Lower leg skin (tissue), 4 donors: ENCODE measurements around the gene REG4. TPM values are rescaled to one million over a fixed set of nuclear protein-coding genes. Genes with fewer than 3 reads are reported as not detected.

ENCODE experiments used
- DNase-seq, 2 donors: peaks; one replicate each; pipeline ENCODE4 v3.0.0-alpha.2; 2019; ENCODE audit warnings: low spot score in 2 of 2
- H3K4me3 ChIP-seq: fragments of 200-600 bp; sonication (generic); 2 replicates; pipeline ENCODE4 v1.5.1; 2017; ENCODE audit warnings: mild to moderate bottlenecking, low read depth; ENCODE audit not compliant: poor library complexity, severe bottlenecking
- CTCF ChIP-seq, 3 donors: fragments of 450-650 bp; IDR thresholded peaks; one replicate each; pipeline ENCODE4 v1.5.1; 2016; ENCODE audit warnings: antibody characterized with exemption in 3 of 3, mild to moderate bottlenecking in 3 of 3, moderate library complexity in 2 of 3
- POLR2A ChIP-seq, 2 donors: fragments of 450-650 bp; IDR thresholded peaks; one replicate each; pipeline ENCODE4 v1.6.1; 2016 to 2017; ENCODE audit warnings: antibody characterized with exemption in 2 of 2, mild to moderate bottlenecking in 1 of 2, moderate library complexity in 1 of 2
- WGBS, 2 donors: methylation state at CpG; one replicate each; pipeline ENCODE4 v1.1.5; 2018; 5-methylcytosine and 5-hydroxymethylcytosine counted together
- intact Hi-C: fragments of 100-400 bp; cut with DNase I; formaldehyde crosslinking; loops from one replicate; pipeline ENCODE4 v1.15.0; 2023; ENCODE audit warnings: low total_unique reads
- total RNA-seq, 4 donors: library from RNA; depleted of rRNA; stranded (reverse); fragments of >200 nt; gene quantifications; one replicate each; pipeline ENCODE4 v1.1.0, GENCODE V29; 2016

The REG4 gene
- total RNA-seq, 4 donors from 2014 or later: not detected

DNA sequence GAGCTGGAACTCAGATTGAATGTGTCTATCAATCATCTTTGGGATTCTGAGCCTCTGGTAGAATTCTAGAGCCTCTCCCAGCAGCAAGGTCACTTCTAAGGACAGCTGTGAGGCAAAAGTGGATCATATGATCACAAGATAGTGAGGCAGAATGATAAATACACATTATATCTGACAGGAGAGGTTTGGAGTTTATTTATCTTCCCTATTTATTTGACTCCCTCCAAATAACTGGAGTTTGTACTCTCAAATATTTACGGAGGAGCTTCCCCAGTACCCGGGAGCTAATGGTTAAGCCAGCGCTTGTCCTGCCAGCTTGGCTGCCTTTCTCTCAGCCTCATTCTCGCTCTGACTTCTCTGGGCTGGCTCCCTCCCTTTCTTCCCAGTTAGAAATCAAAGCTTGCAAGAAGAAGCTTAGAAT lies 44.9 kb downstream of the REG4 start:
- DNase-seq: no peak
- no peak for TF ChIP-seq CTCF (IDR thresholded peaks at IDR 0.05)
- no peak for TF ChIP-seq POLR2A (IDR thresholded peaks at IDR 0.05)
- H3K4me3 ChIP-seq: no peak overlapping the region
- WGBS, 2 donors: 30 to 39% methylated on average over 4 of the region's 4 CpGs
- intact Hi-C loops: no loop called here

DNA sequence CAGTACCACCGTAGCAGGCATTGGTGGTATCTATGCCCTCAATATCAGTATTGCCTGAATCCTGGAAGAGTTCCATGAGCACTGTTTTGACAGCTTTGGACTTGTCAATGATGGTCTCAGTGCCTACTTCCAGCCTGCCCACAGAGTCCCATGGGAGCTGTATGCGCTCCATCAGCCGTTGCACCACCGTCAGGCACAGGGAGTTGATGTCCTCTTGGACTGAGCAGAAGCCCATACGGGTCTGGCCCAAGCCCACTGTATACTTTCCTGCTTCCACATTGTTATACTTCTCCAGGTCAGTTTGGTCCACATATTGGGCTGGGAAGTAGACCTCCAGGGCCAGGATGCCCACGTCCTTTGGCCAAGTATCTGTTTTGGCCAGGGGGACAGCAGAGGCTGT lies 47.0 kb downstream of the REG4 start:
- no peak for DNase-seq
- no peak for TF ChIP-seq POLR2A (IDR thresholded peaks at IDR 0.05)
- no peak for TF ChIP-seq CTCF (IDR thresholded peaks at IDR 0.05)
- no peak overlapping the region for H3K4me3 ChIP-seq
- intact Hi-C loops: no loop called here
- WGBS, 2 donors: 83 to 91% methylated on average over 6 of the region's 6 CpGs

- WGBS, 2 donors: 73 to 76% methylated on average over 1 of the region's 1 CpG
- DNase-seq: no peak
- no peak for TF ChIP-seq POLR2A (IDR thresholded peaks at IDR 0.05)
- TF ChIP-seq CTCF (IDR thresholded peaks at IDR 0.05): no peak
- H3K4me3 ChIP-seq: no peak overlapping the region
- intact Hi-C loops: no loop called here
Measured at GRCh38 chr1:119762953-119763352, 48.3 kb downstream of the REG4 start.

DNA sequence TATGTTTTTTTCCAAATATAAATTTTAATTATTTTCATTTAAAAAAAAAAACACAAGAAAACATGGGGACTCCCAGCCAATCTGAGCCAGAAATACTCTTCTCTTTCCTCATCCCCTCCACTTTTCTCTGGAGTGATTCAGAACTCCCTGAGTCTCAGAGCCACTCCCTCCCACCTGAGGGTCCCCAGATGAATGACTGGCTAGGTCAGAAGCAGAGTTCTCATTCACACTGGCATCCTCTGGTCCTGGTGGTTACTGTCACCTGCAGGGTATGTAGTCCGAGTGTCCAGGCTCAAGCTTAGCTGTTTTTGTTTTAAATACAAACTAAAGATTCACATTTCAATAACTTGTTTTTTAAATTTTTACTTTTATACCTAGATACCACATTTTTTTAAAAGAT lies 48.9 kb downstream of the REG4 start:
- intact Hi-C loops: no loop called here
- no peak for DNase-seq
- no peak overlapping the region for H3K4me3 ChIP-seq
- 89 to 91% methylated on average over 1 of the region's 1 CpG for WGBS, 2 donors
- TF ChIP-seq CTCF (IDR thresholded peaks at IDR 0.05) (no peak), POLR2A (IDR thresholded peaks at IDR 0.05) (no peak)

DNA sequence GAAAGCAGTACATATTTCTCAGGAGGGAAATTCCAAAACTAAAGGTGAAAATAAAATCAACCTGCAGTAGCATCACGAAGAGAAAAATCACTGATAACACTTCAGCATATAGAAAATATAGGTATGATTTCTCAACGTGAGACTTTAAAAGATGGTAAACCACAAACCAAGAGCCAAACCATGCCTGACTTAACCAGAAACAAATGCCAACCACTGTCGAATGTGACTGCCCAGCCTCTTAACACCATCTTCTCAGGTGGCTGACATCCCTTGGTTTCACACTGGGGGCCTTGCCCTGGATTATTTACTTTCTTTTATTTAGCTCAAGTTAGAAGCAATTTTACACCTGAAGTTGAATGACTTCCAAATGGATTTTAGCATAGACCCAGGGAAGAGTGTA lies 52.7 kb downstream of the REG4 start:
- no peak overlapping the region for H3K4me3 ChIP-seq
- TF ChIP-seq CTCF (IDR thresholded peaks at IDR 0.05) (no peak), POLR2A (IDR thresholded peaks at IDR 0.05) (no peak)
- WGBS, 2 donors: 62 to 67% methylated on average over 3 of the region's 3 CpGs
- DNase-seq: no peak
- intact Hi-C loops: no loop called here

DNA sequence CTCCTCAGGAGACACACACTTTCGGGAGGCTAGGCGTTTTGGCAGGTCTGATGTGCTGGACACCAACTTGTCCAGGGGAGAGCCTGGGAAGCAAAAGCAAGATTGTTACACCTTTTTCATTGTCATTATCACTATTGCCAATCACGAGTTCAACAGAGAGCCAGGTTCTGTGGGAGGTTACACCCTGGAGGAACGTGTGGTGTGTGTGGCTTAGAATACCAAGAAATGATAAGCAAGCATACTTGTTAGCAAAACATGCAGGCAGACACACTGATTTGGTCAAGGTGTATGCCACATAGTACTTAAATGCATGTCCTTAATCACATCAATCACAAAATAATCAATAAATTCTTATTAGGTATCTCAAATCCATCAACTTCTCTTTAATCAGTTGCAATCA lies 58.7 kb downstream of the REG4 start:
- TF ChIP-seq CTCF (IDR thresholded peaks at IDR 0.05) (no peak), POLR2A (IDR thresholded peaks at IDR 0.05) (no peak)
- DNase-seq: no peak
- H3K4me3 ChIP-seq: no peak overlapping the region
- intact Hi-C loops: no loop called here
- WGBS, 2 donors: 64 to 70% methylated on average over 4 of the region's 4 CpGs
